Osteoblast (primary cell): Measurements from ENCODE around the gene ZMIZ1. TPM values are rescaled to one million over a fixed set of nuclear protein-coding genes. Genes with fewer than 3 reads are reported as not detected.

ENCODE experiments used
- DNase-seq: peaks from one replicate; pipeline ENCODE4 v3.0.0; 2011; ENCODE audit warnings: low spot score, mixed read lengths; ENCODE audit not compliant: insufficient read length; ENCODE audit errors: missing footprints
- H2AFZ ChIP-seq: 2 replicates; pipeline ENCODE4 v1.6.0; 2011; ENCODE audit warnings: mild to moderate bottlenecking, low read length
- H3K27ac ChIP-seq: 2 replicates; pipeline ENCODE4 v1.5.1; 2011; ENCODE audit warnings: mild to moderate bottlenecking, low read depth, low read length, moderate library complexity
- H3K27me3 ChIP-seq: 2 replicates; pipeline ENCODE4 v1.6.0; 2012; ENCODE audit warnings: mild to moderate bottlenecking, control low read depth, inconsistent platforms, low read length, moderate library complexity; ENCODE audit not compliant: insufficient read depth
- H3K36me3 ChIP-seq: 2 replicates; pipeline ENCODE4 v1.5.1; 2011; ENCODE audit warnings: mild to moderate bottlenecking, low read length, control low read depth, moderate library complexity; ENCODE audit not compliant: insufficient read depth
- H3K4me1 ChIP-seq: 2 replicates; pipeline ENCODE4 v1.5.1; 2011; ENCODE audit warnings: mild to moderate bottlenecking, low read length, control low read depth, moderate library complexity; ENCODE audit not compliant: insufficient read depth
- H3K4me2 ChIP-seq: 2 replicates; pipeline ENCODE4 v1.6.0; 2011; ENCODE audit warnings: mild to moderate bottlenecking, low read length; ENCODE audit not compliant: insufficient read depth
- H3K4me3 ChIP-seq: fragments of 200-600 bp; sonication (generic); 3 replicates; pipeline ENCODE4 v1.5.1; 2012; ENCODE audit warnings: mild to moderate bottlenecking, low read length, inconsistent platforms; ENCODE audit not compliant: insufficient read depth
- H3K79me2 ChIP-seq: 2 replicates; pipeline ENCODE4 v1.6.0; 2012; ENCODE audit warnings: mild to moderate bottlenecking, low read length, control low read depth, inconsistent platforms; ENCODE audit not compliant: insufficient read depth
- H3K9me3 ChIP-seq: 2 replicates; pipeline ENCODE4 v1.5.1; 2011; ENCODE audit warnings: low read depth, low read length, control low read depth
- H4K20me1 ChIP-seq: 2 replicates; pipeline ENCODE4 v1.6.0; 2012; ENCODE audit warnings: mild to moderate bottlenecking, low read length, control low read depth; ENCODE audit not compliant: insufficient read depth
- CTCF ChIP-seq: IDR thresholded peaks from 2 replicates; pipeline ENCODE4 v1.5.1; 2011; ENCODE audit warnings: mild to moderate bottlenecking, low read depth, low read length, moderate library complexity; ENCODE audit errors: extremely low read depth
- total RNA-seq: library from RNA; depleted of rRNA; stranded (reverse); fragments of >200 nt; gene quantifications from 2 replicates; pipeline ENCODE4 v1.2.3, GENCODE V29; 2012

ZMIZ1 gene
- total RNA-seq, 1 donor, result 40.9 TPM

DNA sequence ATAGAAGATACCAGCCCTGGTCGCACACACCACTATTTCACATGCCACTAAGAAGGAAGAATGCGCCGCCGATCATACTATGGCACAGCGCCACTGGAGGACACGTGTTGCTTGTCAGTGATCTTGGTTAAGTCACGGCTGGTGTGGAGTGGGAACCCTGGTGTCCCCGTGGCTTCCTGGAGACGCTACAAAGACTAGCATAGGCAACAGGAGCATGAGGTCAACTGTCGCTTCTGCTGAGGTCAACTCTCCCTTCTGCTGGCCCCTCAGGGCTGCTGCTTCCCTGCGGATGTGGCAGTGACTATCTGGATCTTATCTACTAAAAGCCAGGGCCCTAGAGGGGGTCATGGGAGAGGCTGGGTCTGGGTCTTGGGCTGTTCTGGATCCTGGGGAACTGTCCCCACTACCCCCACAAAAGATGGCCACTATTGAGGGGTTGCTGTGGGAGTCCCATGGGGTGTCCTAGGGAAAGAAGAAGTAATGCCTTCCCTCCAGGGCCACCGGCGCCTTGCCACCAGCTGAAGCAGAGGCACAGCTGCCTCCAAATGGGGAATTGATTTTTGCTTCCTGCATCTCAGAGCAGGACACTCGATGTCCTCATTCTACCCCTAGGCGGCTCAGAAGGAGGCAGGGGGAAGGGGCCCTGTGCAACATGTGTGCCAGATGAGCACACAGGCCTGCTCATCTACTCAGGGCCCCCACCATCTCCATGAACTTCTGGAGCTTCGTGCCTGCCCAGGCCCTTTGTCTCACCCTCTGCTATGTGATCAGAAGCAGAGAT lies 201.9 kb downstream of the ZMIZ1 start:
- Histone ChIP-seq H3K4me1 (peaks cover 59% of the 10 kb centered on the region), H3K27me3 (no peaks in the 10 kb centered on the region), H3K4me2 (no peak overlapping the region), H3K27ac (peak overlapping the region; percentile 98), H3K9me3 (no peaks in the 10 kb centered on the region), H3K79me2 (peaks cover 91% of the 10 kb centered on the region), H3K4me3 (no peak overlapping the region), H2AFZ (no peak overlapping the region), H3K36me3 (peaks cover 30% of the 10 kb centered on the region), H4K20me1 (peaks cover 72% of the 10 kb centered on the region)
- TF ChIP-seq CTCF, result no peak
- DNase-seq, result no peak

DNA sequence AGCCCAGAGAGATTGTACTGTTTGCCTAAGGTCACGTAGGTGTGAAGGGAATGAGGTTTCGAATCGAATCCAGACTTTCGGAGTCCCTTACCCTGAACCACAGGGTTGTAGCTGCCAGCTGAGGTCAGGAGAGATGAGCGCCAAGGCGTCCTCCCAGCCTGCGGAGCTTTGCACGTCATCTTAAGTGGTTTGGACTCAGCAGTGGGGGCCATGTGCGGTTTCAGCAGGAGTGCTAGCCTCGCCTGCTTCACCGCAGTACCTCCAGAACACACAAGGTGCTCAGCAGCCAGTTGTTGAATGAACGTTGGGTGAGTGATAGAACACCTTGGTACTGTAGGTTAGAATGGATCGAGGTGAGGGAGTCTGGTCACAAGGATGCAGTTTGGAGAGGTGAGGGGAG lies 203.6 kb downstream of the ZMIZ1 start:
- H4K20me1 ChIP-seq, result peaks cover 79% of the 10 kb centered on the region
- H2AFZ ChIP-seq, result no peak overlapping the region
- H3K27me3 ChIP-seq, result no peaks in the 10 kb centered on the region
- H3K79me2 ChIP-seq, result peaks cover 99% of the 10 kb centered on the region
- H3K4me1 ChIP-seq, result peaks cover 46% of the 10 kb centered on the region
- no peak overlapping the region for H3K4me2 ChIP-seq
- no peaks in the 10 kb centered on the region for H3K9me3 ChIP-seq
- no peak for TF ChIP-seq CTCF
- peaks cover 39% of the 10 kb centered on the region for H3K36me3 ChIP-seq
- DNase-seq, result no peak
- no peak overlapping the region for H3K4me3 ChIP-seq
- H3K27ac ChIP-seq, result no peak overlapping the region

GRCh38 chr10:79273604-79274003 lies 204.8 kb downstream of the ZMIZ1 start:
- Histone ChIP-seq H3K27me3 (no peaks in the 10 kb centered on the region), H4K20me1 (peaks cover 78% of the 10 kb centered on the region), H3K79me2 (peaks cover 96% of the 10 kb centered on the region), H3K9me3 (no peaks in the 10 kb centered on the region), H3K27ac (peak overlapping the region; percentile 88), H3K36me3 (peaks cover 45% of the 10 kb centered on the region), H3K4me2 (peak overlapping the region; percentile 38), H2AFZ (no peak overlapping the region), H3K4me1 (peaks cover 33% of the 10 kb centered on the region), H3K4me3 (no peak overlapping the region)
- TF ChIP-seq CTCF, result no peak
- no peak for DNase-seq

GRCh38 chr10:79274279-79275104 lies 205.7 kb downstream of the ZMIZ1 start:
- Histone ChIP-seq H3K9me3 (no peaks in the 10 kb centered on the region), H2AFZ (no peak overlapping the region), H3K79me2 (peaks cover 87% of the 10 kb centered on the region), H4K20me1 (peaks cover 70% of the 10 kb centered on the region), H3K4me1 (peaks cover 26% of the 10 kb centered on the region), H3K27me3 (no peaks in the 10 kb centered on the region), H3K4me3 (no peak overlapping the region), H3K27ac (peak overlapping the region; percentile 88), H3K36me3 (peaks cover 38% of the 10 kb centered on the region), H3K4me2 (peak overlapping the region; percentile 38)
- no peak for TF ChIP-seq CTCF
- DNase-seq, result peak; percentile 88
